Stimulated activated CD4-positive, alpha-beta T cell treated with anti-CD3 and anti-CD28 coated beads, Interleukin-2, amount 100 ng/mL, for 4 hours (primary cell): ENCODE data around the gene NXPH1.
"Not testable (repeated sequence)": the region's sequence is repeated elsewhere in the genome, so short reads cannot be mapped to it uniquely, and the experiment has no call there.

Experiments
- DNase-seq: peaks from one replicate; pipeline ENCODE4 v3.0.0-alpha.2; 2020; ENCODE audit warnings: low read depth

The NXPH1 gene

GRCh38 chr7:8719102-8719501, 285.7 kb downstream of the NXPH1 start:
- DNase-seq = no peak

DNA sequence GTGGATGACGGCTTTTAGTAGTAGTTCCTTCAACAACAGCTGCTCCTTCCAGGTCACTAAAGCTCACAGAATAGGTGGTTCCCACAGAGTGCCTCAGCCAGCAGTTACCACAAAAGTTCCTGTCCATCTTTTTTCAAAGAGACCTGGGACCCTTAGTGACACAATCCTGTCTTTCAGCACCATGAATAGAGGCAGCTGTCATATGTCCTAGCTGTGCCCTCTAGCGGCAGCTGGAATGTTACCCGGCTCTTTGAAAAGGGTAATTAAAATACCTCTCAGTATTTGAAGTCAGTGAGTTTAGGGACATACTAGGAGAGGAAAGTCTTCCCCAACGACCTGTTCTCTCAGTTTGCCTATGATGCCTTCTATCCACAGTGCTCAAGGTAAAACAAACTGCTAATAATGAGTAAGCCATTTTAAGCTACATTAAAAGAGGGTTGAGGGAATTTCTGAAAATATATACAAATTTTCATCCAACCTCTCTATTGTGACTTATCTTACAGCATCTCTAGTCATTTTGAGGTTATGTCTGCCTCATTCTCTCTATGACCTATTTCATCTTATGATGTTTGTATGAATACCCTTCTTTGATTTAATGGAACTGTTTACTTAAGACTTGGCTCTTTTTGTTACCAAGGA, 290.8 kb downstream of the NXPH1 start:
- no peak for DNase-seq

GRCh38 chr7:8731756-8732155, 298.3 kb downstream of the NXPH1 start:
- not testable (repeated sequence) for DNase-seq

DNA sequence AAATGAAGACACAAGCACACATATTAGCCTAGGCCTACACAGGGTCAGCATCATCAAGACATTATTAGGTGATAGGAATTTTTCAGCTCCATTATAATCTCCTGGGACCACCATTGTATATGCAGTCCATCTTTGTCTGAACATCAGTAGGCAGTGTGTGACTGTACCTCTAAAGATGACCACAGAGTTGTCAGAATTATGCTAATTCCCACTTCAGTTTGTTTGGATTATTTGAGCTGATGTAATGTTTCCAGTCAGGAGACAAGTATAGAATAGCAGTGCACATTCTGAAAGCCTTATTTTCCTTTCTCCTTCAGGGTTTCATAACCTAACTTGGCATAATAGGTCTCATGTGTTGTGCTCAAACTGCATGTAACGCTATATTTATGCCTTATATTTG, 306.4 kb downstream of the NXPH1 start:
- DNase-seq = no peak

DNA sequence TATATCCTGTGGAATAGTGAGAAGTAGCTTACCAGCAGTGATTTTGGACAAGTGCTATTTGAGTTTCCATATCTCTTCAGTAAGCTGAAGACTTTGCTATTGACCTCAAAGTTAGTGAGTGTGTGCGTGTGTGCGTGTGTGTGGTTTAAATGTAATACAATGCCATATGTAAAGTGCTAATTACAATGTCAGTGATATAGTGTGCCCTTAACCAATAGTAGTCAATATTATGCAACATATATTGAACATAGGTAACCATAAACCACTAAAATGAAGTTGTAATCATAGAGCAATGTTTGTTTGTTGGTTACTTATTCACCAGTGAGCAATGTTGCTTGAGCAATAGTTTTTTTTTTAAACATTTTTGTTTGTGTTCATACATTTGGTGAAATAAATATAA, 309.4 kb downstream of the NXPH1 start:
- DNase-seq = no peak

GRCh38 chr7:8747338-8747737, 313.9 kb downstream of the NXPH1 start:
- no peak for DNase-seq

GRCh38 chr7:8751557-8752231, 318.3 kb downstream of the NXPH1 start:
- no peak for DNase-seq

- no peak for DNase-seq
Measured at GRCh38 chr7:8753355-8753754, 319.9 kb downstream of the NXPH1 start.

- no peak for DNase-seq
Measured at GRCh38 chr7:8761731-8762130, 328.3 kb downstream of the NXPH1 start.

- DNase-seq = no peak
Measured at GRCh38 chr7:8762803-8763202, 329.4 kb downstream of the NXPH1 start.

DNA sequence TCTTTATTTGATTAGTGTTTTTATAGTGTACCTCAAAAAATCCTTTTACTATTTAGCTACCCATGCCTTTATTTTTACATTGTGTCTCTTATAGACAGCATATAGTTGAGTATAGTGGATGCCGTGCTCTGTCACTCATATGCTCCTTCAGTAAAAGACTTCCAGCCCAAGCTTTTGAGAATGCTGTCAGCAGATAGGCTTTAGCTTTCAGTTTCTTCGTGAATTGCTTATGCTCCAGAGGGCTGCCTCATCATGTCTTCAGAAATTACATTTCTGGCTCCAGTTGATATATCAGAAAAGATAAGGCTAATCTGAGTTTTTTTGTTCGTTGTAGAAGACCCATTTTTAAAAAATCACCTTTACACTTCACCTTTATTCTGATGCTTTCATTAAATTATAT, 332.0 kb downstream of the NXPH1 start:
- DNase-seq = no peak

GRCh38 chr7:8773518-8773917, 340.1 kb downstream of the NXPH1 start:
- no peak for DNase-seq

DNA sequence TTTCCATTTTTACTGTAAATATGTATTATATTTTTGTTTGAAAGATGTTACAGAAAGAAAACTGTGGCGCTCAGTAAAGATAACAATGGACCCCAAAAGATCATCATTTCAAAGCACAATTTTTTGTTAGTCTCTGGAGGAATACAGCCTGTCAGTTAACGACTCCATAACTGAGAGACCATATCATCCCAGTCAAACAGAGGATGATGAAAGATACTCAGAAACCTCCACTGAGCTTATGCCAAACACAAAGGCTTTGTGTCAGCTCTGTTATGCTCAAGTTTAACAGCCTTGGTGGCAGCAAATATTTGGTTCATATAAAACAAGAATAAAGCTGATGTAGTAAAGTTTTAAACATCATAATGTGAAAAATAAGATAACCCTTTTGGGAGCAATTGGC, 345.1 kb downstream of the NXPH1 start:
- no peak for DNase-seq

GRCh38 chr7:8781166-8781565, 347.8 kb downstream of the NXPH1 start:
- no peak for DNase-seq

DNA sequence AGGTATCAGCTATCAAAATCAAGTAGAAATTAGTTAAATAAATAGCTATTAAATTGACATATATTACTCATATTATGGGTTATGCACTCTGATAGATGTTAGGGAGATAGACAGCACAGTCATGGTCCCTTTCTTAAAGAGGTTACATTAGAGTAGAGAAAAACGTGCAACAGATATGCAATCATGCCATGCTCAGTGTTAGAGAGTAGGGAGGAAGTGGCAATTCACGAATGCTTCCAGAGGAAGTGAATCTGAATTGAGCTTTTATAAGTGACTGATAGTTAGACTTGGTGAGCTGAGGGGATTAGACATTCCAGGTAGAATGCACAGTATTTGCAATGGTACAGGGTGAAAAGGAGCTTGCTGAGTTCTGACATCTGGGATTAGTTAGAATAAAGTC, 349.8 kb downstream of the NXPH1 start:
- no peak for DNase-seq

GRCh38 chr7:8785081-8785480, 351.7 kb downstream of the NXPH1 start:
- DNase-seq = no peak

DNA sequence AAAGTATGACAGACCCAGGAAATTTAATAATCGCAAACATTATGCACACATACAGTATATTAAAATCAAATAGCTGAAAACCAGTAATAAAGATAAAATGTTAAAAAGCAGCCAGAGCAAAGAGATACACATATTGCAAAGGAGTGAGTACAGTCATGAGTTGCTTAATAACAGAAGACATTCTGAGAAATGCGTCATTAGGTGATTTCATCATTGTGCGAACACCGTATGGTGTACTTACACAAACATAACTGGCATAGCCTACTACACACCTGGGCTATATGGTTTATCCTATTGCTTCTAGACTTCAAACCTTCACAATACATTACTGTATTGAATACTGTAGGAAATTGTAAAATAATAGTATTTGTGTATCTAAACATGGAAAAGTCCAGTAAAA, 367.6 kb downstream of the NXPH1 start:
- no peak for DNase-seq
